Measurements from ENCODE around the gene MYO7A.
A peak's percentile ranks its signal among the peaks of the same experiment; 100 is the strongest.

- TF ChIP-seq, protein P1, sequence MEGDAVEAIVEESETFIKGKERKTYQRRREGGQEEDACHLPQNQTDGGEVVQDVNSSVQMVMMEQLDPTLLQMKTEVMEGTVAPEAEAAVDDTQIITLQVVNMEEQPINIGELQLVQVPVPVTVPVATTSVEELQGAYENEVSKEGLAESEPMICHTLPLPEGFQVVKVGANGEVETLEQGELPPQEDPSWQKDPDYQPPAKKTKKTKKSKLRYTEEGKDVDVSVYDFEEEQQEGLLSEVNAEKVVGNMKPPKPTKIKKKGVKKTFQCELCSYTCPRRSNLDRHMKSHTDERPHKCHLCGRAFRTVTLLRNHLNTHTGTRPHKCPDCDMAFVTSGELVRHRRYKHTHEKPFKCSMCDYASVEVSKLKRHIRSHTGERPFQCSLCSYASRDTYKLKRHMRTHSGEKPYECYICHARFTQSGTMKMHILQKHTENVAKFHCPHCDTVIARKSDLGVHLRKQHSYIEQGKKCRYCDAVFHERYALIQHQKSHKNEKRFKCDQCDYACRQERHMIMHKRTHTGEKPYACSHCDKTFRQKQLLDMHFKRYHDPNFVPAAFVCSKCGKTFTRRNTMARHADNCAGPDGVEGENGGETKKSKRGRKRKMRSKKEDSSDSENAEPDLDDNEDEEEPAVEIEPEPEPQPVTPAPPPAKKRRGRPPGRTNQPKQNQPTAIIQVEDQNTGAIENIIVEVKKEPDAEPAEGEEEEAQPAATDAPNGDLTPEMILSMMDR (conservative IDR thresholded peaks at IDR 0.05) = peak; percentile 99
- no peak for TF ChIP-seq EZH2 (IDR thresholded peaks at IDR 0.05; ENCODE audit: low read depth)
Observed at GRCh38 chr11:77091146-77091940, 36.7 kb upstream of the MYO7A start.
